ENCODE measurements around the gene TRIM63. TPM values are rescaled to one million over a fixed set of nuclear protein-coding genes. Genes with fewer than 3 reads are reported as not detected.

Gene TRIM63
- total and polyA plus RNA-seq, 9 of the 15 experiments (the other 6 are each of a cell fraction or from before 2014, with no cell fraction given): 0.08 to 0.57 (median 0.36) TPM

GRCh38 chr1:26111530-26112406, 44.3 kb upstream of the TRIM63 start, which contains the start of gene PDIK1L (continued):
- TF ChIP-seq ZNF79 (CRISPR knock-in tag; IDR thresholded peaks at IDR 0.05; ENCODE audit: low read depth) (no peak), ZNF77 (CRISPR knock-in tag; IDR thresholded peaks at IDR 0.05) (no peak), ZNF316 (IDR thresholded peaks at IDR 0.05) (peak; percentile 5; the same call in 1 of the 2 replicates), ZNF133 (CRISPR knock-in tag; IDR thresholded peaks at IDR 0.05) (peak; percentile 76; the same call in 1 of the 2 replicates), ZNF584 (CRISPR knock-in tag; IDR thresholded peaks at IDR 0.05; ENCODE audit: low read depth) (no peak), NCOA2 (IDR thresholded peaks at IDR 0.05; ENCODE audit: partially characterized antibody in 2 of 2) (no peak), RAD21 (CRISPR knock-in tag; conservative IDR thresholded peaks at IDR 0.05 in 1 of 2, IDR thresholded peaks at IDR 0.05 in 1 of 2) (peak in 1 of 2 experiments; percentile 14; a peak in 1 of 4 replicates), MTA3 (IDR thresholded peaks at IDR 0.05; ENCODE audit: borderline replicate concordance) (peak; percentile 99), ZBTB11 (CRISPR knock-in tag; IDR thresholded peaks at IDR 0.05) (peak in 2 of 3 experiments; percentile 7 to 81; a peak in 2 of 6 replicates), PTTG1 (tag; IDR thresholded peaks at IDR 0.05; ENCODE audit: low read depth) (no peak), ZNF24 (IDR thresholded peaks at IDR 0.05) (no peak), ZNF263 (CRISPR knock-in tag; IDR thresholded peaks at IDR 0.05; ENCODE audit: borderline replicate concordance) (peak; percentile 11), HDAC6 (IDR thresholded peaks at IDR 0.05; ENCODE audit: low read depth, low read length) (no peak), CBFA2T2 (conservative IDR thresholded peaks at IDR 0.05) (no peak), SAP30 (IDR thresholded peaks at IDR 0.05; ENCODE audit: borderline replicate concordance, insufficient read depth, low read depth, low read length, poor library complexity, severe bottlenecking) (peak; percentile 90), ZNF696 (CRISPR knock-in tag; conservative IDR thresholded peaks at IDR 0.05) (no peak), NR2F6 (CRISPR knock-in tag; IDR thresholded peaks at IDR 0.05) (no peak), TFE3 (CRISPR knock-in tag; IDR thresholded peaks at IDR 0.05) (no peak), KLF6 (CRISPR knock-in tag; IDR thresholded peaks at IDR 0.05; ENCODE audit: borderline replicate concordance) (no peak), ZKSCAN3 (CRISPR knock-in tag; IDR thresholded peaks at IDR 0.05) (no peak)
- TF ChIP-seq, protein P1, sequence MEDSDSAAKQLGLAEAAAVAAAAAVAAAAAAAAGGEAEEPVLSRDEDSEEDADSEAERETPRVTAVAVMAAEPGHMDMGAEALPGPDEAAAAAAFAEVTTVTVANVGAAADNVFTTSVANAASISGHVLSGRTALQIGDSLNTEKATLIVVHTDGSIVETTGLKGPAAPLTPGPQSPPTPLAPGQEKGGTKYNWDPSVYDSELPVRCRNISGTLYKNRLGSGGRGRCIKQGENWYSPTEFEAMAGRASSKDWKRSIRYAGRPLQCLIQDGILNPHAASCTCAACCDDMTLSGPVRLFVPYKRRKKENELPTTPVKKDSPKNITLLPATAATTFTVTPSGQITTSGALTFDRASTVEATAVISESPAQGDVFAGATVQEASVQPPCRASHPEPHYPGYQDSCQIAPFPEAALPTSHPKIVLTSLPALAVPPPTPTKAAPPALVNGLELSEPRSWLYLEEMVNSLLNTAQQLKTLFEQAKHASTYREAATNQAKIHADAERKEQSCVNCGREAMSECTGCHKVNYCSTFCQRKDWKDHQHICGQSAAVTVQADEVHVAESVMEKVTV (CRISPR knock-in tag; IDR thresholded peaks at IDR 0.05): 0 out of 2 replicates have a peak, but pooled peaks have one; percentile 24
